Measurements from ENCODE around the gene KCNK7.
"Not testable (repeated sequence)": the region's sequence is repeated elsewhere in the genome, so short reads cannot be mapped to it uniquely, and the experiment has no call there.

KCNK7 gene
- 0.30 to 1.3 (median 0.78) reads per million in 9 experiments for total RNA-seq

GRCh38 chr11:65595543-65596281 lies at the start of gene KCNK7:
Gene KCNK7, minus strand, starts transcription at chr11:65595800. Its CDS starts 28 bp downstream, at chr11:65595772.
- no peaks in the 10 kb centered on the region for H3K27me3 Mint-ChIP-seq
- ATAC-seq (replicated peaks) (peak; percentile 12), DNase-seq (no peak)
- H3K9me3 Mint-ChIP-seq, result no peaks in the 10 kb centered on the region
- H3K4me1 Mint-ChIP-seq (ENCODE audit: low read depth in 2 of 2), result peaks cover 10% of the 10 kb centered on the region in 2 donors
- H3K36me3 Mint-ChIP-seq (ENCODE audit: insufficient read depth), result peaks cover 25% of the 10 kb centered on the region
- H3K4me3 Mint-ChIP-seq, result peak within 1 kb of the TSS in 1 of 2 donors; percentile 52
- peak within 1 kb of the TSS in 1 of 2 donors; percentile 81 for H3K27ac Mint-ChIP-seq

- ATAC-seq (replicated peaks) (no peak), DNase-seq (no peak)
- peak overlapping the region; percentile 92 for H3K27ac Mint-ChIP-seq
- peaks cover 88% of the 10 kb centered on the region for H3K36me3 Mint-ChIP-seq (ENCODE audit: insufficient read depth)
- H3K9me3 Mint-ChIP-seq, result no peaks in the 10 kb centered on the region
- peaks cover 24 to 35% of the 10 kb centered on the region in 2 donors for H3K4me1 Mint-ChIP-seq (ENCODE audit: low read depth in 2 of 2)
- H3K4me3 Mint-ChIP-seq, result no peak overlapping the region
- H3K27me3 Mint-ChIP-seq, result no peaks in the 10 kb centered on the region
Observed at GRCh38 chr11:65644837-65645236, 49.2 kb upstream of the KCNK7 start.

GRCh38 chr11:65643971-65644370 lies 48.4 kb upstream of the KCNK7 start:
- H3K4me3 Mint-ChIP-seq, result peak overlapping the region; percentile 40 to 59
- DNase-seq (no peak), ATAC-seq (replicated peaks) (no peak)
- no peaks in the 10 kb centered on the region for H3K27me3 Mint-ChIP-seq
- H3K4me1 Mint-ChIP-seq (ENCODE audit: low read depth in 2 of 2), result peaks cover 30 to 42% of the 10 kb centered on the region in 2 donors
- peaks cover 90% of the 10 kb centered on the region for H3K36me3 Mint-ChIP-seq (ENCODE audit: insufficient read depth)
- H3K27ac Mint-ChIP-seq, result peak overlapping the region; percentile 92
- no peaks in the 10 kb centered on the region for H3K9me3 Mint-ChIP-seq

DNA sequence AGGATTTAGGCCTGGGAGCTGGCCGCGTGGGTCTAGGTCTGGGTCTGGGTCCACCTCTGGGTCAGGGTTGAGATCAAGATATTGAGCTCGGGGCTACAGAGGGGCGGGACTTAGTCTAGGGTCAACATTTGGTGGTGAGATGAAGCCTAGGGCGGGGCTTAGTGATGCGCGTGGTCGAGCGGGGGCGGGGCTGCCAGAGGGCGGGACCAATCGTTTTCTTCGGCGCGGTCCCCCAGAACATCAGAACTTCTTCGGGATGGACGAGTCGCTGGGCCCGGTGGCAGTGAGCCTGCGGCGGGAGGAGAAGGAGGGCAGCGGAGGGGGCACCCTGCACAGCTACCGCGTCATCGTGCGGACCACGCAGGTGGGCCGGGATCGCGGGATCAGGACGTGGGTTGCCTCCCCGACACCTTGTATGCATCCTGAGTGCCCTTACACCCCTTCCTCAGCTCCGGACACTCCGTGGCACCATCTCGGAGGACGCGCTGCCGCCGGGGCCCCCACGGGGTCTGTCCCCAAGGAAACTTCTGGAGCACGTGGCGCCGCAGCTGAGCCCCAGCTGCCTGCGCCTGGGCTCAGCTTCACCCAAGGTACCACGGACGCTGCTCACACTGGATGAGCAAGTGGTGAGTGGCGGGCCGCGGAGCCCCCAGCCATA lies 46.5 kb upstream of the KCNK7 start:
- H3K36me3 Mint-ChIP-seq (ENCODE audit: insufficient read depth), result peaks cover 88% of the 10 kb centered on the region
- DNase-seq (no peak), ATAC-seq (replicated peaks) (no peak)
- peak overlapping the region; percentile 82 to 98 for H3K27ac Mint-ChIP-seq
- peak overlapping the region; percentile 89 to 90 for H3K4me3 Mint-ChIP-seq
- peaks cover 38 to 53% of the 10 kb centered on the region in 2 donors for H3K4me1 Mint-ChIP-seq (ENCODE audit: low read depth in 2 of 2)
- no peaks in the 10 kb centered on the region for H3K9me3 Mint-ChIP-seq
- no peaks in the 10 kb centered on the region for H3K27me3 Mint-ChIP-seq

DNA sequence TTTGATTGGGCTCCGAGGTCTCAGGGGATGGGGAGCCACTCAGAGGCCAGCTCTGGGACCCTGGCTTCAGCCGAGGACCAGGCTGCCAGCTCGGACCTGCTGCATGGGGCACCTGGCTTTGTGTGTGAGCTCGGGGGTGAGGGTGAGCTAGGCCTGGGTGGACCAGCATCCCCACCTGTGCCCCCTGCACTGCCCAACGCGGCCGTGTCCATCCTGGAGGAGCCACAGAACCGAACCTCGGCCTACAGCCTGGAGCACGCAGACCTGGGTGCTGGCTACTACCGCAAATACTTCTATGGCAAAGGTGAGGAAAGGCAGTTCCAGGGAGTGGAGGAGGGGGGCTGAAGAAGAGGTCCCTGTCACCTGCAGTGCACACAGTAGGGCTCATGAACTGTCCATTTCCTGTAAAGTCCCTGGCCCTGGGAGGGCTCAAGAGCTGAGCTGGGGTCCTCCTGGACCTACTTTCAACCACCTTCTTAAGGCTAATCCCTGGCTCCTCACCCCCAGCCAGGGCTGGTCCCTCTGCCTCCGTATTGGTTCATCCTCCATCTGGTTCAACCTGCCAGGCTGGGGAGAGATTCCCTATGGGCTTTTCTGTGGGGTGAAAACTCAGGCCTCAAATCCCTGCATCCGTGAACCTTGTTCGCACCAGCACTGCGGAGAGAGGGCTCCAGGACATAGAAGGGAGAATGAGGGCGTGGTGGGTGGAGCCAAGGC lies 45.9 kb upstream of the KCNK7 start:
- Mint-ChIP-seq H3K4me3 (peak overlapping the region; percentile 89 to 90), H3K4me1 (ENCODE audit: low read depth in 2 of 2) (peaks cover 38 to 56% of the 10 kb centered on the region in 2 donors), H3K9me3 (no peaks in the 10 kb centered on the region), H3K27ac (peak overlapping the region; percentile 82 to 98), H3K36me3 (ENCODE audit: insufficient read depth) (peaks cover 92% of the 10 kb centered on the region), H3K27me3 (no peaks in the 10 kb centered on the region)
- DNase-seq (no peak), ATAC-seq (replicated peaks) (no peak)

DNA sequence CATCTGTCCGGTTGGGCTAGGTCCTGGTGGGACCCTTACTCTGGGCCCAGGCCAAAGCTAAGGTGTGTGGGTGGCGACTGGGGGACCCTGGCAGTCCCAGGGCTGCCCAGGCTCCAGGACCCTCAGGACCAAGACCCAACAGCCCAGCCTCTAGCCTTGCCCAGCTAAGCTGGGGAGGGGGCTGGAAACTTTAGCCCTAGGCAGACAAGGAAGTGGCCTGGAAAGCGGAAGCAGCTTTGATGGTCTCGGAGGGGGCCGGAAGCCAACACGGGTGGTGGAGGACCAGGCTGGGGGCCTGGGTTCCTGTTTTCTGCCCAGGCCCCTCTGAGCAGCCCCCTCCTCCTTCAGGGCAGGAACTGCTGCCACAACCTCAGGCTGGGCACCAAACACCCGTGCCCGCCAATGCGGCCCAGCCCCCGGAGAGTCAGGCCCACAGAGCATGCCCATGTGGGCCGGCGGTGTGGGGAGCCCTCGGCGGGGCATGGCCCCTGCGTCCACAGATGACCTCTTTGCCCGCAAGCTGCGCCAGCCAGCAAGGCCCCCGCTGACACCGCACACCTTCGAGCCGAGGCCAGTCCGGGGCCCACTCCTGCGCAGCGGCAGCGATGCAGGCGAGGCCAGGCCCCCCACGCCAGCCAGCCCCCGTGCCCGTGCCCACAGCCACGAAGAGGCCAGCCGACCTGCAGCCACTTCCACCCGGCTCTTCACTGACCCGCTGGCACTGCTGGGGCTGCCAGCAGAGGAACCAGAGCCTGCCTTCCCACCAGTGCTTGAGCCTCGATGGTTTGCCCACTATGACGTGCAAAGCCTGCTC lies 45.1 kb upstream of the KCNK7 start:
- no peaks in the 10 kb centered on the region for H3K9me3 Mint-ChIP-seq
- H3K36me3 Mint-ChIP-seq (ENCODE audit: insufficient read depth), result peaks cover 90% of the 10 kb centered on the region
- peak overlapping the region; percentile 89 to 90 for H3K4me3 Mint-ChIP-seq
- peak overlapping the region; percentile 94 to 98 for H3K27ac Mint-ChIP-seq
- ATAC-seq (replicated peaks) (peak; percentile 1), DNase-seq (peak; percentile 37 to 43 (median 41))
- H3K27me3 Mint-ChIP-seq, result no peaks in the 10 kb centered on the region
- H3K4me1 Mint-ChIP-seq (ENCODE audit: low read depth in 2 of 2), result peaks cover 38 to 56% of the 10 kb centered on the region in 2 donors

DNA sequence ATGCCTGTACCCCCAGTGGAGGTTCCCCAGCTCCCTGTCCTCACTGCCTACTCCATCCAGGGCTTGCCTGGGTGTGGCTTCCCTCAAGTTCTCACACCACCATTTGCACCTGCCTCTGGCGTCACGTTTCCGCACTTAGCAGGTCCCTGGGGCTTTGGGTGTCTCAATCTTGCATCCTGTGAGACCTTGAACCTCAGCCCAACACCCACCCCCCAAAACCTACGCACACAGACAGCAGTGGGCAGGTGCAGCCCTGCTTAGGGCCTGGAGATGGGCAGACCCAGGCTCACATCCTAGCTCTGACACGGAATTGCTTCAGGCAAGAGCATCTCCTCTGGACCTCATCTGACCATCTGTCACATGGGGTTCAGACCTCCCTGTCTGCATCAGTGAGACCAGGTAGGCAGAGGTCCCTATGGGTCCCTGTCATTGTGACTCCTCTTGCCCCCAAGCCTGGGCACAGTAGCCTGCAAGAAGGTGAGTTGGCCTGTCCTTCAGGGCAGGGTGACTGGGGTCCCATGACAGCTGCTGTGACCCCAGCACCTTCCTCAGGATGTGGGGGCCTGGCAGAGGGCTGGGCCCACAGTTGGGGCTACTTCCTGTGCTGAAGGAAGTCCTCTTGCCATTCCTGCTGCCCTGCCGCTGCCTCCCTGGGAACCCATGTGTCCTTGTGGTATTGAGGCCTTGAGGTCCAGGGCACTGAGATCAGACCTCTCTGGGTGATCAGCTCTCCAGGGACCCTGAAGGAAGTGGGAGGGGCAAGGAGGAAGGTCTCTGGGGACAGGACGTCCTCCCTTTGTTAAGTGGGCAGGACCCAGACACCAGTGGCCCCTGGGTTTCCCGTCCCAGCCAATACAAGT lies 44.3 kb upstream of the KCNK7 start:
- Mint-ChIP-seq H3K36me3 (ENCODE audit: insufficient read depth) (peaks cover 85% of the 10 kb centered on the region), H3K4me3 (peak overlapping the region; percentile 89 to 90), H3K9me3 (no peaks in the 10 kb centered on the region), H3K27me3 (no peaks in the 10 kb centered on the region), H3K27ac (peak overlapping the region; percentile 94 to 98), H3K4me1 (ENCODE audit: low read depth in 2 of 2) (peaks cover 38 to 56% of the 10 kb centered on the region in 2 donors)
- ATAC-seq (replicated peaks) (peak; percentile 76), DNase-seq (peak; percentile 88 to 91 (median 90))

GRCh38 chr11:65639228-65639597 lies 43.6 kb upstream of the KCNK7 start:
- peaks cover 41 to 54% of the 10 kb centered on the region in 2 donors for H3K4me1 Mint-ChIP-seq (ENCODE audit: low read depth in 2 of 2)
- H3K4me3 Mint-ChIP-seq, result peak overlapping the region; percentile 89 to 90
- not testable (repeated sequence) for H3K27me3 Mint-ChIP-seq; DNase-seq; H3K9me3 Mint-ChIP-seq; ATAC-seq (replicated peaks)
- peaks cover 82% of the 10 kb centered on the region for H3K36me3 Mint-ChIP-seq (ENCODE audit: insufficient read depth)
- peak overlapping the region; percentile 94 to 98 for H3K27ac Mint-ChIP-seq

DNA sequence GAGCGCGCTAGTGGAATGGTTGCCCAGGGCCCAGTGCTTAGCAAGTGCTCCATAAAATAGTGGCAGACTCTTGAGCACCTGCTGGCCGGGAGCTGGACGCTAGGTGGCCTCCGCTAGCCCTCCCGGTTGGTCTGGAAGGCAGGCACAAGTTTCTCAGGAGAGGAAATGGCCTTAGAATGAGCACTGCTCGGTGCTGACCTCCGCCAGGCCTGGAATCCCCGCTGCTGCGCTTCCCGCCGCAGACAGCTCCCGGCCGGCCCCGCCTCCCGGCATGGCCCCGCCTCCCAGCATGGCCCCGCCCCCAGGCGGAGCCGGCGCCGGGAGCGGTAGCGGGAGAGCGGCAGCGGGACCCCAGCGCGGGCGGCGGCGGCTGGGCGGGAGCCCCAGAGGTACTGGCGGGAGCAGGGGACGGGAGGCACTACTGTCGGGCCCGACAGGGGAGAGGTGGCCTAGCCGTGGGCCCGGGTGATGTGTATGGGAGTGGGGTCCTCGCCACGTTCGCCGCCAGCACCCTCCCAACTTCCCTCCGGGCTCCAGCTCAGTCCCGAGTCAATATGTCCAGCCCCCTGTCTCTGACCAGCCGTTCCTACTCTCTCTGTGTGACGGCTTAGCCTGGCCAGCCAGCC lies 42.3 kb upstream of the KCNK7 start, which contains the start of gene SIPA1:
Gene SIPA1, plus strand, starts transcription at position 308 of the 626 bp plus-strand sequence. CDS start 2,821 bp downstream, outside the sequence.
- peak; percentile 67 to 80 (median 78) for DNase-seq
- H3K27me3 Mint-ChIP-seq, result no peaks in the 10 kb centered on the region
- no peaks in the 10 kb centered on the region for H3K9me3 Mint-ChIP-seq
- peak within 1 kb of the TSS; percentile 89 to 90 for H3K4me3 Mint-ChIP-seq
- peaks cover 78% of the 10 kb centered on the region for H3K36me3 Mint-ChIP-seq (ENCODE audit: insufficient read depth)
- peak; percentile 21 for ATAC-seq (replicated peaks)
- H3K4me1 Mint-ChIP-seq (ENCODE audit: low read depth in 2 of 2), result peaks cover 39 to 51% of the 10 kb centered on the region in 2 donors
- H3K27ac Mint-ChIP-seq, result peak within 1 kb of the TSS; percentile 94 to 98

- Mint-ChIP-seq H3K27me3 (no peaks in the 10 kb centered on the region), H3K36me3 (ENCODE audit: insufficient read depth) (peaks cover 75% of the 10 kb centered on the region), H3K27ac (peak overlapping the region; percentile 94 to 98), H3K4me1 (ENCODE audit: low read depth in 2 of 2) (peaks cover 39 to 50% of the 10 kb centered on the region in 2 donors), H3K4me3 (peak overlapping the region; percentile 89 to 90), H3K9me3 (no peaks in the 10 kb centered on the region)
- DNase-seq, result no peak
- ATAC-seq (replicated peaks), result no peak
Observed at GRCh38 chr11:65637032-65637557, 41.5 kb upstream of the KCNK7 start.

- H3K9me3 Mint-ChIP-seq, result no peaks in the 10 kb centered on the region
- H3K27ac Mint-ChIP-seq, result peak overlapping the region; percentile 94 to 98
- H3K27me3 Mint-ChIP-seq, result no peaks in the 10 kb centered on the region
- H3K4me1 Mint-ChIP-seq (ENCODE audit: low read depth in 2 of 2), result peaks cover 40 to 44% of the 10 kb centered on the region in 2 donors
- ATAC-seq (replicated peaks) (no peak), DNase-seq (no peak)
- H3K4me3 Mint-ChIP-seq, result peak overlapping the region; percentile 89 to 90
- peaks cover 75% of the 10 kb centered on the region for H3K36me3 Mint-ChIP-seq (ENCODE audit: insufficient read depth)
Observed at GRCh38 chr11:65636108-65637031, 40.8 kb upstream of the KCNK7 start.
